Progenitor cell of endocrine pancreas (in vitro differentiated cells): ENCODE measurements around the gene MERTK. TPM values are rescaled to one million over a fixed set of nuclear protein-coding genes. Genes with fewer than 3 reads are reported as not detected.
A peak's percentile ranks its signal among the peaks of the same experiment; 100 is the strongest.

Experiments used
- DNase-seq: peaks from one replicate; pipeline ENCODE4 v3.0.0; 2021; ENCODE audit warnings: low spot score; ENCODE audit not compliant: unreplicated experiment
- H3K27ac Mint-ChIP-seq: 2 replicates; pipeline ENCODE4 v1.8.0; 2021; ENCODE audit warnings: mild to moderate bottlenecking, moderate library complexity, mixed read lengths
- H3K27me3 Mint-ChIP-seq: 2 replicates; pipeline ENCODE4 v1.8.0; 2021; ENCODE audit warnings: mixed read lengths
- H3K36me3 Mint-ChIP-seq: 2 replicates; pipeline ENCODE4 v1.8.0; 2022; ENCODE audit warnings: mixed read lengths; ENCODE audit not compliant: insufficient read depth
- H3K4me1 Mint-ChIP-seq: 2 replicates; pipeline ENCODE4 v1.8.0; 2021; ENCODE audit warnings: low read depth, mixed read lengths
- H3K4me3 Mint-ChIP-seq: 2 replicates; pipeline ENCODE4 v1.8.0; 2021; ENCODE audit warnings: low read depth, mild to moderate bottlenecking, moderate library complexity, mixed read lengths
- H3K9me3 Mint-ChIP-seq: 2 replicates; pipeline ENCODE4 v1.8.0; 2021; ENCODE audit warnings: low read depth, mixed read lengths
- total RNA-seq: library from RNA; stranded (reverse); gene quantifications from 2 replicates; pipeline ENCODE4 v1.2.1, GENCODE V29; 2021
- TF ChIP-seq, protein P1 (sequence below): fragments of 200-600 bp; sonication (generic); IDR thresholded peaks from one replicate; pipeline ENCODE4 v1.5.0; 2021; ENCODE audit warnings: antibody characterized with exemption, mild to moderate bottlenecking; ENCODE audit not compliant: unreplicated experiment

Gene MERTK
- total RNA-seq, 1 donor from 2014 or later: 20.1 TPM

DNA sequence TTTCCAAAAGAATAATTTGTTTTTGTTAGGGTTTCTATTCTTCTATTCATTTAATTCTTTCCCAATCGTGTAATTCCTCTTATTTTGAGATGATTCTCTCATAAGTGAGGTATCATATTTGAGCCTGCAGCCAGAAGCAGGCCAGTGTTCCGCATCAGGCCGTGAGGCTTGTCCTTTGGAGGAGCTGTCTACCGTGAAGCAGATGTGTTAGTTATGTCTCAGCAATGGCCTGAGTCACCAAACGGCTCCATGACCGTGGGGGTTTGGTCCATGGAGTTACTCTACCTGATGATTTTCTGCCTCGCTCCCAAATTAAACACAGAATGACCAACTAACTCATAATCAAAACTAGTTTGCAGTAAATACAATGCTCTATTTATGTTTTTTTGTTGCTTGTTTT, 92.4 kb downstream of the MERTK start:
- TF ChIP-seq, protein P1, sequence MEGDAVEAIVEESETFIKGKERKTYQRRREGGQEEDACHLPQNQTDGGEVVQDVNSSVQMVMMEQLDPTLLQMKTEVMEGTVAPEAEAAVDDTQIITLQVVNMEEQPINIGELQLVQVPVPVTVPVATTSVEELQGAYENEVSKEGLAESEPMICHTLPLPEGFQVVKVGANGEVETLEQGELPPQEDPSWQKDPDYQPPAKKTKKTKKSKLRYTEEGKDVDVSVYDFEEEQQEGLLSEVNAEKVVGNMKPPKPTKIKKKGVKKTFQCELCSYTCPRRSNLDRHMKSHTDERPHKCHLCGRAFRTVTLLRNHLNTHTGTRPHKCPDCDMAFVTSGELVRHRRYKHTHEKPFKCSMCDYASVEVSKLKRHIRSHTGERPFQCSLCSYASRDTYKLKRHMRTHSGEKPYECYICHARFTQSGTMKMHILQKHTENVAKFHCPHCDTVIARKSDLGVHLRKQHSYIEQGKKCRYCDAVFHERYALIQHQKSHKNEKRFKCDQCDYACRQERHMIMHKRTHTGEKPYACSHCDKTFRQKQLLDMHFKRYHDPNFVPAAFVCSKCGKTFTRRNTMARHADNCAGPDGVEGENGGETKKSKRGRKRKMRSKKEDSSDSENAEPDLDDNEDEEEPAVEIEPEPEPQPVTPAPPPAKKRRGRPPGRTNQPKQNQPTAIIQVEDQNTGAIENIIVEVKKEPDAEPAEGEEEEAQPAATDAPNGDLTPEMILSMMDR: no peak
- no peaks in the 10 kb centered on the region for H3K27me3 Mint-ChIP-seq
- H3K4me1 Mint-ChIP-seq: peaks cover 4% of the 10 kb centered on the region
- H3K9me3 Mint-ChIP-seq: no peaks in the 10 kb centered on the region
- H3K36me3 Mint-ChIP-seq: peaks cover 23% of the 10 kb centered on the region
- no peak for DNase-seq
- no peak overlapping the region for H3K27ac Mint-ChIP-seq
- no peak overlapping the region for H3K4me3 Mint-ChIP-seq

DNA sequence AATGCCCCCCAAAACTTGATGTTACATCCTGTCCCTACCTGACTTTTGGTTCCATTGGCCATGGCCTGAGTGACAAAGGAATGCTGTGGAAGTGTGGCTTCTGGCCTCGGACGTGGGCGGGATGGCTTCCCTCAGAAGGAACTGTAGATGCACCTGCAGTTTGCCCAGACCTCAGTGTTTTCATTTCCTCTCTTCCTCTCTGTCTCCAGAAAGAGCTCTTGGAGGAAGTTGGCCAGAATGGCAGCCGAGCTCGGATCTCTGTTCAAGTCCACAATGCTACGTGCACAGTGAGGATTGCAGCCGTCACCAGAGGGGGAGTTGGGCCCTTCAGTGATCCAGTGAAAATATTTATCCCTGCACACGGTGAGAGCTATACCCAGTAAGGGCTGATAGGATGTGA, 95.6 kb downstream of the MERTK start:
- no peaks in the 10 kb centered on the region for H3K27me3 Mint-ChIP-seq
- no peaks in the 10 kb centered on the region for H3K9me3 Mint-ChIP-seq
- TF ChIP-seq, protein P1: no peak
- no peak for DNase-seq
- peaks cover 19% of the 10 kb centered on the region for H3K36me3 Mint-ChIP-seq
- no peak overlapping the region for H3K27ac Mint-ChIP-seq
- no peak overlapping the region for H3K4me3 Mint-ChIP-seq
- H3K4me1 Mint-ChIP-seq: peaks cover 4% of the 10 kb centered on the region

DNA sequence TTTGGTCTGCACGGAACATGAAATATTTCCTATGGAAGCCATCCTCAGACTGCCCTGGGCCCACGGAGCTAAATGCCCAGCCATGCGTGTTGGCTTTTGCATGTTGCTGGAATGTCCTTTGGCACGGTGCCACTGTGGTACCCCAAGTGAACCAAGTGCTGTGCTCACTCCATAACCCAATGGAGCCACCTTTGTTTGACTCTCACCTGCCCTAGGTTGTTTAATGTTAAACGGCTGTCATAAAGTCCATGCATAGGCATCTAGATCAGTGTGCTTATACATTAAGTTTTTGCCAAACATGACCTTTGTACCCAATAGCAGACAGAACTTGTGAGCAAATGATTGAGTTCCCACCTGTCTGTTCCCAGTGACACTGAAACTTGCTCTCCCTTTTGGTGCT, 96.7 kb downstream of the MERTK start:
- Mint-ChIP-seq H3K27me3 (no peaks in the 10 kb centered on the region), H3K4me1 (peaks cover 4% of the 10 kb centered on the region), H3K4me3 (no peak overlapping the region), H3K27ac (no peak overlapping the region), H3K9me3 (no peaks in the 10 kb centered on the region), H3K36me3 (peaks cover 20% of the 10 kb centered on the region)
- TF ChIP-seq, protein P1: no peak
- DNase-seq: no peak

DNA sequence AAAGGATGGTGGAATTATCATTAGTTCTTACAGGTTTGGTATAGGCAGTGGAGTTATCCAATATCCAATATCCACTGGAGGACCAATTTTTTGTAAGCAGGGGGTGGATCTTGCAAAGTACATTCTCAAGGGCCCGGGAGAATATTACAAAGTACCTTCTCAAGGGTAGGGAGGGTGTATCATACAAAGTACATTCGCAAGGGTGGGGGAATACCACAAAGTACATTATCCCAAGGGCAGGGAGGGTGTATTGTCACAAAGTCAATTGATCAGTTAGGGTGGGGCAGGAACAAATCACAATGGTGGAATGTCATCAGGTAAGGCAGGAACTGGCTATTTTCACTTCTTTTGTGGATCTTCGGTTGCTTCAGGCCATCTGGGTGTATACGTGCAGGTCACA, 101.4 kb downstream of the MERTK start:
- H3K27ac Mint-ChIP-seq: no peak overlapping the region
- H3K9me3 Mint-ChIP-seq: no peaks in the 10 kb centered on the region
- DNase-seq: no peak
- H3K4me1 Mint-ChIP-seq: peaks cover 4% of the 10 kb centered on the region
- H3K4me3 Mint-ChIP-seq: no peak overlapping the region
- peaks cover 21% of the 10 kb centered on the region for H3K36me3 Mint-ChIP-seq
- TF ChIP-seq, protein P1: no peak
- no peaks in the 10 kb centered on the region for H3K27me3 Mint-ChIP-seq

DNA sequence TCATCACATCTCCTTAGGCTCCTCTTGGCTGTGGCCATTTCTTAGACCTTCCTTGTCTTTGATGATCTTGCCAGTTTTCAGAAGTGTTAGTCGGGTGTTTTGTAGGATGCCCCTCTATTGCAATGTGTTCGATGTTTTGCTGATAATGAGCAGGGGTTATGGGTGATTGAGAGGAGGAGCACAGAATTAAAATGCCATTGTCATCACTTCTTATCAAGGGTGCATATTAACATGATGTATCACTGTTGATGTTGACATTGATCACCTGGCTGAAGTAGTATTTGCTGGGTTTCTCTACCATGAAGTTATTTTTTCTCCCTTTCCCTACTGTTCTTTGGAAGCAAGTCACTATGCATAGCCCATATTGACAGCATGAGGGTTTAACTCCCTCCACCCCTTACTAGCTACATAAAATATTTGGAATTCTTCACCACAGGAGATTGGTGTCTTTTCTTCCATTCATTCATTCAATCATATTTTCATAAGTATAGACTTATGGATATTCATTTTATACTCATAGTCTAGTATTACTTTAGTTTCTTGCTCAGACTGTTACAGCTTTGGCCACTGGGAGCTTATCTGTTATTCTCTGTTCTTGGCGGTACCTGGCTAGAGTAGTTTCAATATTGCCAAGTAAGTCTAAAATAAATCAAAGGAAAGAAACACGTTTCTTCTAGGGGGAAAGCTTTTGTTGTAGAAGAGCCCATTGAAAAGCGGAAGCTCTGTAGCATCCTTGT, 102.2 kb downstream of the MERTK start:
- Mint-ChIP-seq H3K4me3 (no peak overlapping the region), H3K4me1 (no peaks in the 10 kb centered on the region), H3K27me3 (no peaks in the 10 kb centered on the region), H3K36me3 (peaks cover 19% of the 10 kb centered on the region), H3K9me3 (no peaks in the 10 kb centered on the region), H3K27ac (peak overlapping the region; percentile 27)
- TF ChIP-seq, protein P1: no peak
- DNase-seq: no peak
